ENCODE measurements around the gene RHEBL1.

Gene RHEBL1

DNA sequence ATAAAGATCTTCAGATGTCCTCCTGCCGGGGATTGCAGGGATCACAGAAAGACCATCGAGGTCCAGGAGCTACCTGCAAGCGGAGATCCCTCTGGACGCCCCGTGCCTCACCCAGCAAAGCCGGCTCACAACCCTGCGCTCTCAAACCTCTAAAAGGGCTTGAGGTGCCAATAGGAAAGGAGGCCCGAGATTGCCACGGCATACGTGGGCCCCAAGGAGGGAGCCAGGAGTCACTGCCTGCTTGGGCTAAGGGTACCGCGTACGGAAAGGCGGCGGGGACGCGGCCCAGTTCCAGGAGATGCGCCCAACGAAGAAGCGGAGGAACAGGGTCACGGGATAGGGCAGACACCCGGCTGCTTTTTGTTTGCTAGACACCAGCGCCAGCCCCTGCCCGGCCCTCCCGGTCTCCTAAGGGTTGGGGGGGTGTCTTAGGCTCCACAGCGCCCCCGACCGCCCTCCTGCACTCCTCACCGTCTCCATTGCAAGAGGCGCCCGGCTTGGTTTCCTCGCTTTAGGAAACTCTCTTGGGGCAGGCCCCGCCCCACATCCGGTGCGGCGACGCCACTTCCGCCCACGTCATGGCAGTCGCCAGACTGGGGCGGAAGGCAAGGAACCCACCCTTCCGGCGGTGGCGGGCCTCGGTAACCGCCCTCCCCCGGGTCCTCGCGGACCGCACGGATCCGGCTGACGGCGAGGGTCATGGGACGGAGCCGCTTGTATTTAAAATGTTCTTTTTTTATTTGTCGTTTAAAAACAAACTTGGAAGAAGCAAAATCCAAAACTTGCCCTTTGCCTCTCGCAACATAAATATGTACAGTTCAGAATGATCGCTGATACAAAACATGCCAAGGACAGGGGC is 51.3 kb downstream of the RHEBL1 start, which contains the start of gene PRKAG1:
TSS of gene PRKAG1 (minus strand) at position 516 of the 859 bp plus-strand sequence. CDS start at position 480, 36 bp downstream.
- peak; percentile 62 for TF ChIP-seq CTCF (IDR thresholded peaks at IDR 0.05; ENCODE audit: low read depth, low read length)
- DNase-seq (ENCODE audit: extremely low read depth, low read depth), result peak; percentile 95

DNA sequence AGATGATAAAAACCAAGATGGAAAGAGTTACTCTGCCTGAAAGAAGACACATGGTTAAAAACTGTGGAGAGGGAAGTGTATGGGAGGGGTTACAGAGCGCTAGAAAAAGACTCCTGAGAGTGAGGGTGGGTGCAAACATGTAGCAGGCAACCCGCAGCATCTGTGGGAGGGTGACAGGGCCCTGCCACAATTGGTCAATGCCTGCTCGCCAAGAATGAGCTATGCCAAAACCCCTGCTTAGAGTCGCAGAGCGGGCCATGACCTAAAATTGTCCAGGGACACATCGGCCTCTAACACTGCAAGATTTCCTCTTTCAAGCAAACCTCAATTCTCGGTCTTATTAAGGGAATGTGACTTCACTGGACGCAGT is 51.9 kb downstream of the RHEBL1 start:
- no peak; the same call in 1 of the 2 replicates for TF ChIP-seq CTCF (IDR thresholded peaks at IDR 0.05; ENCODE audit: low read depth, low read length)

GRCh38 chr12:49015196-49015595 is 54.6 kb downstream of the RHEBL1 start:
- DNase-seq (ENCODE audit: extremely low read depth, low read depth), result no peak
- TF ChIP-seq CTCF (IDR thresholded peaks at IDR 0.05; ENCODE audit: low read depth, low read length), result no peak

More for the DNA sequence above, 51.9 kb downstream of the RHEBL1 start:
- DNase-seq (ENCODE audit: extremely low read depth, low read depth), result no peak
